Urinary bladder (tissue), 4 donors: ENCODE measurements around the gene CYB5R3. TPM values are rescaled to one million over a fixed set of nuclear protein-coding genes. Genes with fewer than 3 reads are reported as not detected.
A peak's percentile ranks its signal among the peaks of the same experiment; 100 is the strongest.

Experiments used
- DNase-seq: peaks from one replicate; pipeline ENCODE4 v3.0.0-alpha.2; 2015; ENCODE audit errors: extremely low spot score
- H3K27ac ChIP-seq: one replicate; pipeline ENCODE4 v1.5.1; 2013; ENCODE audit warnings: low read depth, mild to moderate bottlenecking, moderate library complexity
- H3K36me3 ChIP-seq: one replicate; pipeline ENCODE4 v1.6.1; 2013; ENCODE audit warnings: mild to moderate bottlenecking, moderate library complexity; ENCODE audit not compliant: insufficient read depth
- H3K4me1 ChIP-seq: one replicate; pipeline ENCODE4 v1.6.1; 2013; ENCODE audit warnings: mild to moderate bottlenecking, moderate library complexity; ENCODE audit not compliant: insufficient read depth
- H3K4me3 ChIP-seq: one replicate; pipeline ENCODE4 v1.5.1; 2013; ENCODE audit warnings: low read depth, low read length
- WGBS: extraction: QIAGEN DNeasy Blood & Tissue Kit; methylation state at CpG from one replicate; pipeline ENCODE4 v1.1.7; 2013; 5-methylcytosine and 5-hydroxymethylcytosine counted together
- polyA plus RNA-seq: library from polyadenylated mRNA; stranded (reverse); fragments of 200-250 nt; gene quantifications from one replicate; pipeline ENCODE4 v1.2.3, GENCODE V29; 2013
- total RNA-seq: library from RNA; depleted of rRNA; stranded (reverse); fragments of >200 nt; gene quantifications from one replicate; pipeline ENCODE4 v1.2.3, GENCODE V29; 2014
- donor health status: healthy with polysubstance abuse.
- donor health status: healthy.

The CYB5R3 gene
- total RNA-seq (33.8 TPM), polyA plus RNA-seq (359 TPM)

GRCh38 chr22:42649246-42650099 lies at the start of gene CYB5R3:
Gene CYB5R3, minus strand, starts transcription at chr22:42649392. Its CDS starts 77 bp downstream, at chr22:42649315.
- H3K4me1 ChIP-seq = no peaks in the 10 kb centered on the region
- no peak for DNase-seq
- whole genome bisulfite sequencing = 11% methylated on average over 78 of the region's 81 CpGs
- no peaks in the 10 kb centered on the region for H3K36me3 ChIP-seq
- peak within 1 kb of the TSS; percentile 92 for H3K4me3 ChIP-seq
- peak within 1 kb of the TSS; percentile 96 for H3K27ac ChIP-seq

- Histone ChIP-seq H3K4me1 (peaks cover 2% of the 10 kb centered on the region), H3K4me3 (no peak overlapping the region), H3K27ac (peak overlapping the region; percentile 65), H3K36me3 (no peaks in the 10 kb centered on the region)
- WGBS = 18% methylated on average over 16 of the region's 16 CpGs
- no peak for DNase-seq
These were observed 48.4 kb upstream of the CYB5R3 start for GRCh38 chr22:42697542-42698013.

GRCh38 chr22:42696331-42696967 lies 47.3 kb upstream of the CYB5R3 start:
- Histone ChIP-seq H3K4me1 (peaks cover 2% of the 10 kb centered on the region), H3K4me3 (no peak overlapping the region), H3K36me3 (no peaks in the 10 kb centered on the region), H3K27ac (no peak overlapping the region)
- WGBS = 92% methylated on average over 10 of the region's 10 CpGs
- no peak for DNase-seq

- H3K4me3 ChIP-seq = no peak overlapping the region
- no peak overlapping the region for H3K27ac ChIP-seq
- H3K36me3 ChIP-seq = no peaks in the 10 kb centered on the region
- H3K4me1 ChIP-seq = peaks cover 2% of the 10 kb centered on the region
- WGBS = 52% methylated on average over 10 of the region's 10 CpGs
- no peak for DNase-seq
These were observed 46.1 kb upstream of the CYB5R3 start for GRCh38 chr22:42695294-42695693.

- Histone ChIP-seq H3K36me3 (no peaks in the 10 kb centered on the region), H3K4me3 (no peak overlapping the region), H3K27ac (no peak overlapping the region), H3K4me1 (peaks cover 2% of the 10 kb centered on the region)
- no peak for DNase-seq
- 93% methylated on average over 25 of the region's 25 CpGs for WGBS
These were observed 44.8 kb upstream of the CYB5R3 start for GRCh38 chr22:42693763-42694683.

GRCh38 chr22:42693055-42693762 lies 44.0 kb upstream of the CYB5R3 start:
- Histone ChIP-seq H3K36me3 (no peaks in the 10 kb centered on the region), H3K4me1 (peaks cover under 1% of the 10 kb centered on the region), H3K4me3 (no peak overlapping the region), H3K27ac (no peak overlapping the region)
- DNase-seq = no peak
- WGBS = 95% methylated on average over 51 of the region's 51 CpGs

GRCh38 chr22:42692239-42693054 lies 43.3 kb upstream of the CYB5R3 start:
- H3K27ac ChIP-seq = no peak overlapping the region
- H3K4me3 ChIP-seq = no peak overlapping the region
- no peak for DNase-seq
- no peaks in the 10 kb centered on the region for H3K4me1 ChIP-seq
- 87% methylated on average over 32 of the region's 32 CpGs for whole genome bisulfite sequencing
- no peaks in the 10 kb centered on the region for H3K36me3 ChIP-seq

- no peak overlapping the region for H3K4me3 ChIP-seq
- WGBS = 67% methylated on average over 10 of the region's 10 CpGs
- H3K36me3 ChIP-seq = no peaks in the 10 kb centered on the region
- no peak for DNase-seq
- no peak overlapping the region for H3K27ac ChIP-seq
- H3K4me1 ChIP-seq = no peaks in the 10 kb centered on the region
These were observed 42.2 kb upstream of the CYB5R3 start for GRCh38 chr22:42691440-42691839.

- Histone ChIP-seq H3K4me3 (no peak overlapping the region), H3K36me3 (no peaks in the 10 kb centered on the region), H3K27ac (peak overlapping the region; percentile 77), H3K4me1 (no peaks in the 10 kb centered on the region)
- 15% methylated on average over 25 of the region's 25 CpGs for WGBS
- peak; percentile 87 for DNase-seq
These were observed 39.3 kb upstream of the CYB5R3 start for GRCh38 chr22:42688241-42689211.

- H3K36me3 ChIP-seq = no peaks in the 10 kb centered on the region
- H3K4me3 ChIP-seq = no peak overlapping the region
- WGBS = 86% methylated on average over 14 of the region's 14 CpGs
- DNase-seq = no peak
- no peaks in the 10 kb centered on the region for H3K4me1 ChIP-seq
- no peak overlapping the region for H3K27ac ChIP-seq
These were observed 37.7 kb upstream of the CYB5R3 start for GRCh38 chr22:42686756-42687491.
